ENCODE measurements around the gene GRID1.

Gene GRID1

GRCh38 chr10:86366033-86366901 lies at the start of gene GRID1:
GRID1 (minus strand) TSS chr10:86366795.
- peak in 1 of 2 experiments; percentile 17 for DNase-seq

GRCh38 chr10:86415583-86415982 lies 49.0 kb upstream of the GRID1 start:
- no peak for DNase-seq

- DNase-seq = no peak
Observed at GRCh38 chr10:86415116-86415515, 48.5 kb upstream of the GRID1 start.

DNA sequence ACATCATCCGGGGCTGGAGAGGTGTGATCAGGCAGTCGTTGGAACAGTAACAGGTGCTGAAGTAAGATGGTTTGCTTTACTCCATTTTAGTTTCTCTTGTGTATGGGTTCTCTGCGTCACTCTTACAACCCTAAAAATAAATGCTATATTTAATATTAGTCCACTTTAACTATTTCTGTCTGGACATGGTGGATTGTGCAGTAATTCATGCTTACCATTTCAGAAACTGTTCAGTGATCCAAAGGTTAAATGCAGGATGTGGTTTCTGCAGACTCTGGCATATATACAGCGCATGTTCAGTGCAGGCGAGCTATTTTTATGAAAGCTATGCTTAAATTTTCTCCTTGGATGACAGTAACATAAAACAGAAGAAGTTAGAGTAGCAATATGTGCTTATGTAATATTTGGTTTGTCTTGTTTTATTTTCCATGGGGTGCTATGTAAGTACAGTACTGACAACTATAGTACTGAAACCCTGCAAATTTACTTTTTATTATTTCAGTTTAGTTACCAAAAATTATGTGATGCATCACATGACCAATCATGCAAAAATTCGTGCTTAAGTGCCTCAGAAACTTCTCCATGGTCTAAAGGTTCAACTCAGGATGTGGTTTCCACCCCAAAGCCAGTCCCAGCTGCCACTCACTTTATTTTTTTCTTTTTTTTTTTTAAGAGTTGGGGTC lies 46.6 kb upstream of the GRID1 start:
- no peak for DNase-seq

DNA sequence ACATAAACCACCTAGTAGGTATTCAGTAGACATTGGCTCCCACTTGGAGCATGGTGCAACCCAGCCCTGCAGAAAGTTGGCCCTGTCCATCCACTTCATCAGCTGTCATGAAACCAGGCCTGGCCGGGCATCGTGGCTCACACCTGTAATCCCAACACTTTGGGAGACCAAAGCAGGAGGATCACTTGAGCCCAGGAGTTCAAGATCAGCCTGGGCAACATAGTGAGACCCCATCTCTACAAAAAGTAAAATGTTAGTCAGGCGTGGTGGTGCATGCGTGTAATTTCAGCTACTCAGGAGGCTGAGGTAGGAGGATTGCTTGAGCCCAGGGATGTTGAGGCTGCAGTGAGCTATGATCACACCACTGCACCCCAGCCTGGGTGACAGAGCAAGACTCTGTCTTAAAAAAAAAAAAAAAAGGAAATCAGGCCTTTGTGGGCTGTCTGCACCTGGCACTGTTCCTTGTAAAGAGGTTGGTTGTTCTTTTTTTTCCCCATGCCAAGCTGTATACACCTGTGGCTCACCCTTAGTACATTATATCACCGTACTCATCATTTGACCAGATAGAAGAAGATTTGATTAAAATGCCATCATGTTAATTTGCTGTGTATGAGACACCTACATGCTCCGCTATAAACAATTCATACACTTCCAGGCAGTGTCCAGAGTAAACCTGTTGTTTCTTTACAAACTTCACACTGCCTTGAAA lies 45.4 kb upstream of the GRID1 start:
- DNase-seq = no peak

DNA sequence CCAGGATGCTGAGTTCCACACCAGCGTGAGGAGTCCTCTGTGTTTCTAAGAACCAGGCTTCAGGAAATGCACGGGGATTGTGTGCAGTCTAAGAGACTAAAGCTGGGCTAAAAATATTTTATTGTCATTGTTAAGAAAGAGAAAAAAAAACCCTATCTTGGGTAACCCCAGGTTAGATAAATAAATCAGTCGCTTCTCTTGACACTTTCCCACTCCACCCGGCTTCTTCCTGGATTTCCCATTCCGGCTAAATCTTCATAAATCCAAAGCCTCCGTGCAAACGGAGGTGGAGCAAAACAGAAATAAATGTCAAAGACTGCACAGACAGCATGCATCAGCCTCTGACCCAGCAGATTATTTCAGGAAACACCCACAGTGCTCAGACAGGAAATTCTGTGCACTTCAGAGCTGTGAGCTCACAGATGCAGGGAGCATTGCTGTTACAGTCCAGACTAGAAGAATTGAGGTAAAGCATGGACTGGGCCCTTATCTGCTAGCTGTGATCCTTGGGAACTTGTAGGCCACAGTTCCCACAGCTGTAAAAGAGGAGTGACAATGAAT lies 44.8 kb upstream of the GRID1 start:
- no peak for DNase-seq

GRCh38 chr10:86410542-86411124 lies 44.0 kb upstream of the GRID1 start:
- no peak for DNase-seq

DNA sequence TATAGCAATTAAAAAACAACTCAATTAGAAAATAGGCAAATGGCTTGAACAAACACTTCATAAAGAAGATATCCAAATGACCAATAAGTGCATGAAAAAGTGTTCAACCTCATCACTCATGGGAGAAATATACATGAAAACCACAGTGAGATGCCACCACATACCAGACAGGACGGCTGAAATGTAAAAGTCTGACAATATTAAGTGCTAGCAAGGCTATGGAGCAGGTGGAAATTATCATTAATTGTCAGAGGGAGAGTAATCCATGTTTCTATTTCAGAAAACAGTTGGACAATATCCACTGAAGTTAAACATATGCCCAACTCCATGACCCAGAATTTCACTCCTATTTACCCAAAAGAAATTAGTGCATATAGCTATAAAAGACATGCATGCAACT lies 42.6 kb upstream of the GRID1 start:
- DNase-seq = no peak

- no peak for DNase-seq
Observed at GRCh38 chr10:86403183-86403797, 36.7 kb upstream of the GRID1 start.

GRCh38 chr10:86402283-86402941 lies 35.8 kb upstream of the GRID1 start:
- DNase-seq = no peak

GRCh38 chr10:86401588-86402282 lies 35.1 kb upstream of the GRID1 start:
- no peak for DNase-seq

DNA sequence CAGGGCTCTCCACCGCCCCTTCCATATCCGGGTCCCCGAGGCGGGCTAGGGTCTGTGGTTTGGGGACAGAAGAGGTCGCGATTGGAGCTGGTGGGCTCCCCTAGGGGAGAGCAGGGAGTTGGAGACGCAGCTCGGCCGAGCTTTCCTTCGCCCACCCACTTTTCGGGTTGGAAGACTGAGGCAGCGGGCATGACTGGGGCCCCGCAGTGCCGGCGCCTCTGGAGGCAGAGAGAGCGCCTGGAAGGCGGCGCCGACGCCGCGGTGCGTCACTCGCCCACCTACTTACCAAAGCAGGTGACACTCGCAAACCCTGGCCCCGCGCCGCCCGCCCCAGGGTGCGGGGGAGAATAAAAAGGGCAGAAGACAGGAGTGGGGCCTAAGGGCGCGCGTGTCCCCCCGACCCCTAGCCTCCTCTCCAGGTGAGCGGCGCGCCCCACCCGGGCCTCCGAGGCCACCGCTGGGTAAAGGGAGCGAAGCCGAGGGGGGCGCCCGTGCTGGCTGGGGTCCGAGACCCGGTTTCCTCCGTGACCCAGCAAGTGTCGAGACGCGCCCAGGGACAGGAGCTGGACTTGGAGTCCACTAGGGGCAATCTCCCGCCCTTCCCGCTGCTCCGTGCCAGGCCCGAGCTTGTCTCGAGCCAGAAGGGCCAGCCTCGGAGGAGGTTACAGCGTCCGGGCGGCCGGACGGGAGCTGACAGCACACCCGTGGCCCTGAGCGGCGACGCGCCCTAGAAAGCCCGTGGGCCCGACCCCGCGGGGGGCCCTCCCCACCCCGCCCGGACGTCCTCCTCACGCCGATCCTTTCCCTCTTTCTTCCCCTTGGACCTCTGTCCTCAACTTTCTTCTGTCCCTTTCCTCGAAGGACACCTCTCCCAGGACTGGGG lies 34.4 kb upstream of the GRID1 start:
- DNase-seq = no peak

GRCh38 chr10:86399879-86400704 lies 33.5 kb upstream of the GRID1 start:
- DNase-seq = peak; percentile 78 to 82

GRCh38 chr10:86399514-86399878 lies 32.9 kb upstream of the GRID1 start:
- no peak for DNase-seq

GRCh38 chr10:86397120-86397519 lies 30.5 kb upstream of the GRID1 start:
- no peak for DNase-seq

GRCh38 chr10:86393862-86394455 lies 27.4 kb upstream of the GRID1 start:
- DNase-seq = no peak

DNA sequence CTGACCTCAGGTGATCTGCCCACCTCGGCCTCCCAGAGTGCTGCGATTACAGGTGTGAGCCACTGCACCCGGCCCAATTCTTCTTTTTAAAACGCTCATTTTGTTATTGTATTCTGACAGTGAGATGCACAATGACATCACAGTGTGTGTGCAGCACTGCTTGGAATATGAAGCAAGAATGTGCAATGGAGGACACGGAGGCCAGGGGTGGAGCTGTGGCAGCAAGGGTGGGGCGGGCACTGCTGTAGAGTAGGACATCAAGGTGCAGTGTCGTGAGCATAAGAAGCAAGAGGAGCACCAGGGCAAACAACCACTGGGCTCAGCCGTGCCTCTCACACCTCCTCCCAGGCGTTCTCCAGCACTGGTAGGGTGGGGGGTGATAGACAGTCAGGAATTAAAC lies 26.8 kb upstream of the GRID1 start:
- DNase-seq = no peak

GRCh38 chr10:86392723-86393094 lies 26.1 kb upstream of the GRID1 start:
- no peak for DNase-seq

Data from NCI-H1930 (cell line).